HG03039 (cell line): Measurements from ENCODE around the gene AMZ2.

Source experiments
- ATAC-seq: cut with Tn5 transposase; IDR thresholded peaks from one replicate; pipeline ENCODE4 v1.9.1; 2021; ENCODE audit warnings: mild to moderate bottlenecking, moderate library complexity; ENCODE audit not compliant: unreplicated experiment

Gene AMZ2

GRCh38 chr17:68290268-68290954 is 42.6 kb downstream of the AMZ2 start:
- ATAC-seq, result no peak

DNA sequence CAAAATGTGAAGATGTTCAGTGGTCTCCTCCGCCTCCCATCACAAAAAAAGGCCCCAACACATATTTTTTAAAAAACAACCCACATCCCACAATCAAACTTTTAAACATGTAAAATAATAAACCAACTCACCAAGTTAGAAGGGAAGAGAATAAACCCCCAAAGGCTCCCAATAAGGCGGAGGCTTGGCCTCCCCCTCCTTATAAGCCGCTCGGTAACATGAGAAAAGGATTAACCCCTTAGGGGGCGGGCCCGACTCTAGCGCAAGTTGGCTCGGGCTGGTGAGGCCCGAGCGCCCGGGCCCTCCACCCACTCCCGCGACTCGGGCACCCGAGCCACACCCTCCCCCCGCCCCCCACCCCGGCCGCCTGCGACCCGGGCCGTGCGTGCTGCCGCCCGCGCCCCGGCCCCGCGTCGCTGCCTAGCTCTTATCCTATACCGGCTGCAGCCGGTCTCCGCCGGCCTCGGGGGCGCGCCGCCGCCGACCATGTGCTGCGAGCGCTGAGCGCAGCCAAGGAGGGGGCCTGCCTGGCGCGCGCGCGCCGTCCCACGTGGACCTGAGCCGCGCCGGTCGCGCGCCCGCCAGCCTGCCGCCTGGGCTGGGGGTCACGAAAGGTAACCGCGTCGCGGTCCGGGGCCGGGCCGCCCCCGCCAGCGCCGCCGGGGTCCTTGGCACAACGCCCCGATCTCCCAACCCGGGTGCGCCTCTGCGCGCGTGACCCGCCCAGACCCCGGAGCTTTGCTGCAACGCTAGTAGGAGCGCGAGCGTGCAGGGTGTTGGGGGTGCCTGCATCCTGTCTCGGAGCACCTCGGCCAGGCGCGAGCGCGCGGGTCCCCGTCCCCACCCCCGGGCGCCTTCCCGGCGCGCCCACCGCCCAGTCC is 43.4 kb downstream of the AMZ2 start, which contains the start of the genes ARSG and SLC16A6:
Gene ARSG (plus strand): TSS at position 541 of the 881 bp plus-strand sequence. CDS start 15,999 bp downstream, outside the sequence.
Gene SLC16A6 (minus strand): TSS at position 173 of the 881 bp plus-strand sequence. CDS start 12,807 bp downstream, outside the sequence.
- peak; percentile 41 for ATAC-seq

DNA sequence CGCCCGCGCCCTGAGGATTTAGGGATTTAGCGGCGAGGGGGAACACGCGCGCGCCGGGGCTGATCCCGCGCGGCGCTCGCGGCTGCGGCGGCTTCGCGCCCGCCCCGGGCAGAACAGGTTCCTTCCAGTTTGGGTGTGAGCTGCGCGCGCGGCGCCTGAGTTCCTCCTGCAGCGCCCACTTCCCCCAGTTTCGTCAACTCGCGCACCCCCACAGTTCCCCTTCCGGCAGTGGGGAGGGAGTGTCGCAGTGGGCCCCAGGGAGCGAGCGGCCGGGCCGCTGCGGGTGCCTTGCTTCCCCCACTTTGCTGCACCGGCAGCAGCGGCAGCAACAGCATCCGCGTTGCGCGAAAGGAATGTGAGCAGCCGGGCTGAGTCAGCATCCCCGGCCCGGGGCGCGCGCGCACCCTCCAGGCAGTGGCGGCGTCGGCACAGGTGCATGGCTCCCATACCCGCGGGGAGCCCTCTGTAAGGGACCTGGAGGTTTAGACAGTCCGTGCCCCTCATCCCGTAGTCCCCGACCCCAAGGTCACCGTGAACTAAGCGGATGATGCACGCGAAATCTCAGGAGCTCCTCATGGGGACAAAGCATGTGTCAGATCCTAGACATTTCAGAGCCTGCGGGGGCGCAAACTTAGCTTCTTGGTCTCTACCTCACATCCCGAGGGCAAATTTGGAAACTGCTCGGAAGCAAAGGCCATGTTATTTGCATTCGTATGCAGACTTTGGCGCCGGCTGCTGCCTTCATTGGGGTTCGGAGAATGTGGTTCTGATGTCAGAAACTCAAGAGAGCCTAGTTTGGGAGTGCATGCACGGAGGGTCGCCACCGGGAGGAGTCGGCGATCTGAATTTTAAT is 44.2 kb downstream of the AMZ2 start:
- peak; percentile 50 for ATAC-seq

GRCh38 chr17:68292689-68293040 is 44.8 kb downstream of the AMZ2 start:
- ATAC-seq, result no peak

- no peak for ATAC-seq
Measured at GRCh38 chr17:68293490-68294195, 45.8 kb downstream of the AMZ2 start.

GRCh38 chr17:68294196-68294555 is 46.3 kb downstream of the AMZ2 start:
- ATAC-seq, result no peak

DNA sequence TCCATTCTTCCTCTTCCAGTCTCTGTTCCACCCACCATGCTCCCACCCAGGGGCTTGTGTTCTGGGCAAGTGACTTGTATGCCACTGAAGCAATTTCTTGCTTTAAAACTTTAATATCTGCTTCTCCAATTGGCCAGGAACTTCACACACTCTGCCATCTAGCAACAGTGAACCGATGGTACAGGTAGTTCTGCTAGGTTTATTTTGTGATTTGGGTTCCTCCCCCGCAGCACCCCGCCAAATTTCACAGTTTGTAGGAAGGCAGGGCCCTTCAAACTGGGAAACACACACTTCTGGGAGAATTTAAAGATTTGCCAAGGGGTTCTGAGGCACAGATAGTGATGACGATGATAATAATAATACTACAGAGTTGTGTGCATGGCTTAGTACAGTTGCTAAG is 46.8 kb downstream of the AMZ2 start:
- no peak for ATAC-seq

DNA sequence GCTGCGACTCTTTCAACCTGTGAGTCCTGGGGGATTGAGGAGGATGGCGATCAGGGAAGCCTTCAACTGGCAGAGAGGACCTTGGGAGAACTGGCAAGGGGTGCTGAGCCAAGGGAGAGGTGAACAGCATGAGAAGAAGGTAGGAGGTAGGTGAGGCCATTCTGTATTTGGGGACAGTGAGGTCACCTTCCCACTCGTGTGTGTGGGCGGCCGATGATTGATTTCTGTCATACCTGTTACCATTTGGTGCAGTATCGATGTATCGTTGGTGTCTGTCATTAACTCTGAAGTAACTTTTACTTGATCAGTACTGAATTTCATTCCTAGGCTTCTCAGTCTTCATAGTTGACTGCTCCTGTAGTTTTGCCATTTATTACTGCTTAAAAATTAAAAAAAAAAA is 47.2 kb downstream of the AMZ2 start:
- no peak for ATAC-seq

DNA sequence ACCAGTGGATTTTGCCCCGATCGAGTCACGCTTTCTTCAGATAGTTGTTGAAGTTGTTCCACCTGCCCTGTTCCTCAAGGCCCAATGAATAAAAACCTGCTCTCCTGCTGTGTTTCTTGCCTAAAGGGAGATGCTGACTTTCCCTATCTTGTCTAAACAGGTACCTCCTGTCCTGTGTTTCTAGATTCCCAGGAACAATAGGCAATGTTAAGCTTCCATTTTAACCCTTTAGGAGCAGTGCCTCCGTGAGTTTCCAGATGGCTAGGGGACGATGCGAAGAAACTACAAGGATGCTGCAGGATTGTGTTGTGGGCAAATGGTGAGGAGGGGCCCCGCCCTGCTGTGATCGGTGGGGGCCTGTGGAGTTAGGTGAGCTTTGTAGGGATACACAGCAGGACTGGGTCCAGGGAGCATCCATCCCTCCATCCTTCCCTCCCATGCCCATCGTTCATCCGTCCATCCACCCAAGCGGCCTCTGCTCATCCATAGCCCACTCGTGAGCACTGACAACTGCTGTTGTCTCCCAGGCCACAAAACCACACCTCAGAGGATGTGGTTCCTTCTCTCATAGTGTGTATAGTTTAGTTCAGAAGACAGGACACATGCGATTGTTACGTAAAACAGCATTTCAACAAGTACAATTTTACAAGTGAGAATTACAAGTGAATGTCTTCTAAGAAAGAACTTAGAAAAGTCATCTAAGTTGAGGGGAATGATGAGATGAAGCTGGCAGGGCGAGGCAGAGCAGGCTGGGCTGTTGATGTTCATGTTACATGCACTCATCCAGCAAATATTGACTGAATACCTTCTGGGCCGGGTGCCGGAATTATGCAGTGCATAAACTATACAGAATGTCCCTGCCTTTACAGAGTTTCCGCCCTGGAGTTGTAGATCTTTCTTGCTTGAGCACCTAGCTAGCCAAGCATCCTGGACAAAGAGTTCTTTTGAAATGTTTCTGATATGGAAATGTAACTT is 48.7 kb downstream of the AMZ2 start:
- ATAC-seq, result no peak

DNA sequence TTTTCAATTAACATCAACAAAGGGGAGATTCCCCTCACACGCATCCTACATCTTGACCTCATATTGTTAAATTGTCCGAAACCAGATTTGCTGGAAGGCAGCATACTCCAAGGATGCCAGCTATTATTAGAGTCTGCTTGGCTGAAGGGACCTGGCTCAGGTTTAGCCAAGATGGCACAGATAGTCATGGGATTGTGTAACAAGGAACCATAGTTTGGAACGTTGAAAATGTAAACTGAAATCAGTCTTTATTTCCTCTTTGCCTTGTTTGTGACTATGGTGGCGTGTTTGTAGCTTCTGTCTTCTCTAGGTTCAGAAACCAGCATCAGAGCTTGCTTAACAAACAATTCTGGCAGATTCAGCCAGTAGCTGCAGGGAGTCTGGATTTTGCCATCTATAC is 49.4 kb downstream of the AMZ2 start:
- no peak for ATAC-seq

GRCh38 chr17:68298601-68299000 is 50.8 kb downstream of the AMZ2 start:
- no peak for ATAC-seq

DNA sequence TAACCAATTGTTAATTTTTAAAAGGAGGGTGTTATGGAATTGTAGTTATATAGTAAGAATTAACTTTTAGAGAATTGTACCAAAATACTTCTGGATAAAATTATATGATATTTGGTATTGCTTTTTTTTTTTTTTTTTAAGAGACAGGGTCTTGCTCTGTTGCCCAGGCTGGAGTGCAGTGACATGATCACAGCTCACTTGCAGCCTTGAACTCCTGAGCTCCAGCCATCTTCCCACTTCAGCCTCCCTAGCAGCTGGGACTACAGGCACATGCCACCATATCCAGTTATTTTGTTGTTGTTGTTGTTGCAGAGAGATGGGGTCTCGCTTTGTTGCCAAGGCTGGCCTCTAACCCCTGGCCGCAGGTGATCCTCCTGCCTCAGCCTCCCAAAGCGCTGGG is 52.0 kb downstream of the AMZ2 start:
- no peak for ATAC-seq

- no peak for ATAC-seq
Measured at GRCh38 chr17:68301438-68301959, 53.7 kb downstream of the AMZ2 start.

DNA sequence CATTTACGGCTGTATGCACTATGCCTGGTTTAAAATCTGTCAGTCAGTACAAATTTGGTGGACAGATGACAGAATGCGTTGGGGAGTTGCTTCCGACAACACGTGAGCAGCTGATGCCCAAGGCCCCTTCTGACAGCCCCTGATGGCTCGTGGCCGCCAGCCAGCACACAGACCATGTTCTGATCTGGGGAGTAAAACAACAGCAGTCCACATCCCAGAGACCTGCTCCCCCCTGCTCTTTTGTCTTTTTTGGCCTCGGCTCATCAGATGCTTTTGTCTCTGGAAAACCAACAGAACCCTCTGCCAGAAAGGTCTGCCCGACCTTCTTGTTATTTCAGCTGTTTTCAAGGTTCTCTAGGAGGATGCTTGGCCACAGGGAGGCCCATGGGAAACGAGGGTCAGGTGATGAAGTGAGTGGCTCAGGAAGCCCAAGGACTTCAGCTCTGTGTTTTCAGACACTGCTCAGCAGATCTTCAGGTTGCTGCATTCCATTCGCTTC is 54.3 kb downstream of the AMZ2 start:
- no peak for ATAC-seq

GRCh38 chr17:68302666-68303065 is 54.8 kb downstream of the AMZ2 start:
- no peak for ATAC-seq

- no peak for ATAC-seq
Measured at GRCh38 chr17:68304706-68305105, 56.9 kb downstream of the AMZ2 start.

DNA sequence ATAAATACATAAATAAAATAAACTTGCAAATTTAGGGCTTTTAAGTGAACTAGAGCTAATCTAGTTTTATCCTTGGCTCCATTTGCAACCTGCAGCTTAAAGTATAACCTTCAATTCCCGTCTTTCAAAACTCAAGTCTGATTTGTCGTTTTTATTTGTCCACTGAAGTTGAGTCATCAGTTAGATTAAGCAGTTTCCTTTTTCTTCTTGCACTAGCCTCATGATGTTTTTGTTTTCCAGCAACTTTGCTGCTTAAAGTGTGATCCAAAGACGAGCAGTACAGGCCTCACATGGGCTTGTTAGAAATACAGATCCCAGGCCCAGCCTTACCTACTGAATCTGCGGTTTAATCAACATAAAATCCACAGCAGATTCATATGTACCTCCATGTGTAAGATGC is 57.3 kb downstream of the AMZ2 start:
- no peak for ATAC-seq
